HUES48 (cell line): ENCODE results near the gene EEIG1.

Experiments used
- H3K27ac ChIP-seq: one replicate; pipeline ENCODE4 v1.7.0; 2013; ENCODE audit warnings: low read depth, low read length, inconsistent platforms
- H3K27me3 ChIP-seq: 2 replicates; pipeline ENCODE4 v1.6.1; 2013; ENCODE audit warnings: mild to moderate bottlenecking, low read length; ENCODE audit not compliant: control insufficient read depth, insufficient read depth
- H3K36me3 ChIP-seq: 2 replicates; pipeline ENCODE4 v1.6.1; 2013; ENCODE audit warnings: low read length; ENCODE audit not compliant: control insufficient read depth, insufficient read depth
- H3K4me1 ChIP-seq: 2 replicates; pipeline ENCODE4 v1.6.1; 2013; ENCODE audit warnings: mild to moderate bottlenecking, low read length; ENCODE audit not compliant: control insufficient read depth, insufficient read depth
- H3K4me3 ChIP-seq: 2 replicates; pipeline ENCODE4 v1.5.1; 2013; ENCODE audit warnings: mild to moderate bottlenecking, low read depth, low read length
- H3K9ac ChIP-seq: 2 replicates; pipeline ENCODE4 v1.6.1; 2013; ENCODE audit warnings: mild to moderate bottlenecking, low read depth, low read length, moderate library complexity
- H3K9me3 ChIP-seq: 2 replicates; pipeline ENCODE4 v1.6.1; 2013; ENCODE audit warnings: low read length; ENCODE audit not compliant: control insufficient read depth, insufficient read depth

Gene EEIG1

DNA sequence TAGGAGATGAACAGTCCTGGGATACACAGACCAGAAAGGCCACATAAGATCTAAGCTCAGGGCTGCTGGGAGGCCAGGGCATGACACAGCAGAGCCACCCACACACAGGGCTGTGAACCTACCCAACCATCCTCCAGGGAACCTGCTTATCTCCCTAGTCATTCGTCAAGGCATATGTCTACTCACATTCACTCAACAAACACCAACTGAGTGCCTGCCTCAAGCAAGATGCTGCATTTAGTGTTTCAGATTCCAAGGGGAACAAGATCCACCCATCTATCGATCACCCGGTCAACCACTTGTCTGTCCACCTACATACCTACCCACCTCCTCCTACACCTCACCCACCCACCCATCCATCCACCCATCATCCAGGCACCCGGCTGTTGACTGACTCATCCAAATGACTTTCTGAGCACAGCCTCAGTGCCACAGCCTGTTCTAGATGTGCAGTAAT lies 45.0 kb downstream of the EEIG1 start:
- Histone ChIP-seq H3K27ac (no peak overlapping the region), H3K9ac (no peak overlapping the region), H3K27me3 (no peaks in the 10 kb centered on the region), H3K4me1 (peaks cover 15% of the 10 kb centered on the region), H3K9me3 (no peaks in the 10 kb centered on the region), H3K4me3 (no peak overlapping the region), H3K36me3 (peaks cover 18% of the 10 kb centered on the region; the same call in 1 of the 2 replicates)

DNA sequence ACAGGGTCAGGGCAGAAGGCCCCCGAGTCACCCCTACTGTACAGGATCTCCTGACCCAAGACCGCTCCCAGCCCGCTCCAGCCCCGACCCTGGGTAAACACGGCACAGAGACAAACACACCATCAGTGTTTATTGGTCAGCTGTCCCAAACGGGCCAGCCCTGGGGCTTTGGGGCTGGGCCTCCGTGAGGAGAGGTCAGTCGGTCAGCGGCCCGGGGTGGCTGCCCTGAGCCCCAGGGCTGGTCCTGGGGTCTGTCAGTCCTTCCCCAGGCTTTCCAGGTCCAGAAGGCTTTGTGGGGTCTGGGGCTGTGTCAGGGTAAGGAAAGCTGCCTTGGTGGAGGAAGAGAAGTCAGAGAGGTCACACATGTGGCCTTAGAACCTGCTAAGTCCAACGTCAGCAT lies 45.8 kb downstream of the EEIG1 start:
- no peak overlapping the region for H3K27ac ChIP-seq
- H3K9ac ChIP-seq, result no peak overlapping the region
- peaks cover 16% of the 10 kb centered on the region for H3K4me1 ChIP-seq

DNA sequence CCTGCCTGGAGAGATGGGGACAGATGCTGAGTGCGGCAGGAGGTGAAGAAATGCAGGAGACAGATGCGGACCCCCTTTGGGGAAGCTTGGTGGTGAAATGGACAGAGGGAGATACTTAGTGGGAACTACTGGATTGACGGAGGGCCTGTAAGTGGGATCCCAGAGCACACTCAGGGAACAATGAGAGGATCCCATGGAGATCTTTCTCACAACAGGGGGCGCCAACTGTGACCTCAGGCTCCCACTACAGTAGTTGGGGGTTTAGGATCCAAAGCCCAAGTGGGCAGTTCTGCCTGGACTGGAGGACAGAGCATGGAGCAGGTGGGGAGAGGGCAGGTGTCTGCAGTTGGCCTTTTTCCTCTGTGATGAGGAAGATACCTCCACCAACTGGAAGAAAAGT lies 46.5 kb downstream of the EEIG1 start:
- H3K4me1 ChIP-seq, result peaks cover 19% of the 10 kb centered on the region
- H3K9me3 ChIP-seq, result no peaks in the 10 kb centered on the region
- H3K27ac ChIP-seq, result no peak overlapping the region
- H3K36me3 ChIP-seq, result peaks cover 11% of the 10 kb centered on the region; the same call in 1 of the 2 replicates
- no peak overlapping the region for H3K4me3 ChIP-seq
- peaks cover 5% of the 10 kb centered on the region for H3K27me3 ChIP-seq
- H3K9ac ChIP-seq, result no peak overlapping the region

More for the DNA sequence above, 45.8 kb downstream of the EEIG1 start:
- no peaks in the 10 kb centered on the region for H3K27me3 ChIP-seq
- H3K4me3 ChIP-seq, result no peak overlapping the region
- no peaks in the 10 kb centered on the region for H3K9me3 ChIP-seq
- H3K36me3 ChIP-seq, result peaks cover 14% of the 10 kb centered on the region; the same call in 1 of the 2 replicates

GRCh38 chr9:127931092-127931881 lies 49.5 kb downstream of the EEIG1 start:
- peaks cover 17% of the 10 kb centered on the region for H3K27me3 ChIP-seq
- H3K9ac ChIP-seq, result no peak overlapping the region
- peak overlapping the region; percentile 64 for H3K27ac ChIP-seq
- H3K36me3 ChIP-seq, result peaks cover 11% of the 10 kb centered on the region; the same call in 1 of the 2 replicates
- peak overlapping the region; percentile 62 for H3K4me3 ChIP-seq
- no peaks in the 10 kb centered on the region for H3K9me3 ChIP-seq
- peaks cover 26% of the 10 kb centered on the region for H3K4me1 ChIP-seq
